ENCODE data around the gene CD79A.

The CD79A gene

DNA sequence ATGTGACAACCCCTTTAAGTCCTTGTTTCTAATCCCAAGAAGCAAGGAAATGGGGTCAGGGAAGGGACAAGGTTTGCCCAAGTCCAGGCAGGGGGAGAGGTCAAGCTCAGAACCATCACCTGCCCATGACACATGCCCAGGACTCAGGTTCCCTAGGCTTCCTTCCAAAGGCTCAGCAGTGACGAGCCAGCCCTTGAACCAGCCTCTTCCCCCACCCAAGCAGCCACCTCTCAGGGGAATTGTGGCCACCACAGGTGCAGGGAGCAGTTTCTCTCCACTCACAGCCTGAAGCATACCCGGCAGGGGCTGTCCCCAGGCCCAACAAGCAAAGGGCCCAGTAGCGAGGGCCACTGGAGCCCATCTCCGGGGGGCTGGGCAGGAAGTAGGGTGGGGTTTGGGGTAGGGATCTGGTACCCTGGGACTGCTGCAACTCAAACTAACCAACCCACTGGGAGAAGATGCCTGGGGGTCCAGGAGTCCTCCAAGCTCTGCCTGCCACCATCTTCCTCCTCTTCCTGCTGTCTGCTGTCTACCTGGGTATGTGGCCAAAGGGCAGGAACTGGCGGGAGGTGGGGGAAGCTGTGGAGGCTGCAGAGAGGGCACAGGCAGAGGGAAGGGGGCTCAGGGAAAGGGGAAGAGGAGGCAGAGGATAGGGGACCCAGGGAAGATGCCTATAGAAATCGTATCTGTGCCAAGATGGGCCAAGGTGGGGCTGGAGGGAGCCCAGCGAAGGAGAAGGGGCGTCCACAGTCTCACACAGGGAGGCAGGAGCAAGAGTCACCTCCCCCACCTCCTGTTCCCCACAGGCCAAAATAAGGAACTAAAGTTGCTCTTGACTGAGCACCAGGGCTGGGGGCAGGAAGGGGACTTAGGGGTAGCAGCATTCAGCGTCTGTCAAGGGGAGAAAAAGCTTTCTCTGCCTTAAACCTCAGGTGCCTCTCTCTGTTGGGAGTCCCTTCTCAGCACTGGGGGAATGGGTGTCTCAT, at the start of gene CD79A:
TSS of gene CD79A (plus strand) at position 433 of the 986 bp plus-strand sequence. CDS start at position 459, 26 bp downstream.
- Mint-ChIP-seq H3K27me3 (no peaks in the 10 kb centered on the region), H3K27ac (ENCODE audit: low read depth) (peak within 1 kb of the TSS; percentile 95), H3K4me1 (peaks cover 51% of the 10 kb centered on the region), H3K9me3 (no peaks in the 10 kb centered on the region), H3K4me3 (peak within 1 kb of the TSS; percentile 48), H3K36me3 (ENCODE audit: insufficient read depth) (peaks cover 12% of the 10 kb centered on the region)
- ATAC-seq (replicated peaks; ENCODE audit: extremely low read depth, poor library complexity, severe bottlenecking) (no peak), DNase-seq (ENCODE audit: low spot score in 2 of 2) (no peak)

GRCh38 chr19:41837981-41838708, 38.9 kb upstream of the CD79A start:
- ATAC-seq (replicated peaks; ENCODE audit: extremely low read depth, poor library complexity, severe bottlenecking) (no peak), DNase-seq (ENCODE audit: low spot score in 2 of 2) (no peak)
- H3K36me3 Mint-ChIP-seq (ENCODE audit: insufficient read depth): no peaks in the 10 kb centered on the region
- H3K27me3 Mint-ChIP-seq: peaks cover 56% of the 10 kb centered on the region
- H3K4me3 Mint-ChIP-seq: no peak overlapping the region
- H3K27ac Mint-ChIP-seq (ENCODE audit: low read depth): no peak overlapping the region
- H3K4me1 Mint-ChIP-seq: no peaks in the 10 kb centered on the region
- H3K9me3 Mint-ChIP-seq: no peaks in the 10 kb centered on the region

GRCh38 chr19:41839211-41839610, 37.9 kb upstream of the CD79A start:
- ATAC-seq (replicated peaks; ENCODE audit: extremely low read depth, poor library complexity, severe bottlenecking) (no peak), DNase-seq (ENCODE audit: low spot score in 2 of 2) (no peak)
- Mint-ChIP-seq H3K27ac (ENCODE audit: low read depth) (no peak overlapping the region), H3K4me3 (no peak overlapping the region), H3K36me3 (ENCODE audit: insufficient read depth) (peaks cover 1% of the 10 kb centered on the region), H3K4me1 (no peaks in the 10 kb centered on the region), H3K9me3 (no peaks in the 10 kb centered on the region), H3K27me3 (peaks cover 64% of the 10 kb centered on the region)

DNA sequence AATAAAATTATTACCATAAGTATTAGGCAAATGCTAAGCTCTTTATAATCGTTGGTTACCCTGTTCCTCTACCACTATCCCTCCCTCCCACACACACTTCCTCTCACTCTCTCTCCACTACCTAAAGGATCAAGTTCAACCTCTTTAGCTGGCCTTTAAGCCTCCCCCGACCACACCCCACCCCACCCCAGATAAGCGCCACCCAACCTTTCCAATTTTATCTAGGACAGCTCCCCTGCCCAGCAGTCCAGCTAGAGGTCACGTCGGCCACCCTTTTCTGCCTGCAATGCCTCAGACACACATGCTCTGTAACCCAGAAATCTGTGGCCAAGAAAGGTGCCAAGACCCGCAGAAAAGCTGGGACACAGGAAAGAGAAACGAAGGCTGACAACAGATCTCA, 33.7 kb upstream of the CD79A start:
- H3K4me1 Mint-ChIP-seq: no peaks in the 10 kb centered on the region
- H3K9me3 Mint-ChIP-seq: no peaks in the 10 kb centered on the region
- peaks cover 2% of the 10 kb centered on the region for H3K36me3 Mint-ChIP-seq (ENCODE audit: insufficient read depth)
- H3K4me3 Mint-ChIP-seq: no peak overlapping the region
- no peak overlapping the region for H3K27ac Mint-ChIP-seq (ENCODE audit: low read depth)
- DNase-seq (ENCODE audit: low spot score in 2 of 2) (no peak), ATAC-seq (replicated peaks; ENCODE audit: extremely low read depth, poor library complexity, severe bottlenecking) (no peak)
- H3K27me3 Mint-ChIP-seq: peaks cover 39% of the 10 kb centered on the region

DNA sequence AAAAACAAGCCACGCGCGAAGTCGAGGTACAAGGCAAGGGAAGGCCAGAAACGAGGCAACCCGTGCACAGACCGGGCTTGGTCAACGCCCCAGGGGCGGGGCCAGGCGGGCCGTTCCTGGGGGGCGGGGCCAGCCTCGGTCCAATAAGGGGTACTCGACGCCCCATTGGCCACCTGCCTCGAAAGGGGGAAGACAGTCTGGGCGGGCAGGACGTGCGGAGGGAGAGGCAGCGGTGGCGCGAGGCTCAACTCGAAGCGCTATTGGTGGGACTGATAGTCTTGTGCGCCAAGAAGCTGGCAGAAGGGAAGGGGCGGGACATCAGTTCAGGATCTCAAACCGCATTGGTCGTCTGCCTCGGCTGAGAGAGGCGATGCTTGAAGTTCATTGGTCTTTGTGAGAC, 32.5 kb upstream of the CD79A start, which contains the start of gene LYPD4:
TSS of gene LYPD4 (minus strand) at position 83 of the 400 bp plus-strand sequence. CDS start 5,398 bp downstream, outside the sequence.
- H3K36me3 Mint-ChIP-seq (ENCODE audit: insufficient read depth): peaks cover 2% of the 10 kb centered on the region
- peaks cover 27% of the 10 kb centered on the region for H3K27me3 Mint-ChIP-seq
- no peaks in the 10 kb centered on the region for H3K4me1 Mint-ChIP-seq
- ATAC-seq (replicated peaks; ENCODE audit: extremely low read depth, poor library complexity, severe bottlenecking): no peak
- no peak for DNase-seq (ENCODE audit: low spot score in 2 of 2)
- no peaks in the 10 kb centered on the region for H3K9me3 Mint-ChIP-seq
- no peak within 1 kb of the TSS for H3K4me3 Mint-ChIP-seq
- H3K27ac Mint-ChIP-seq (ENCODE audit: low read depth): no peak within 1 kb of the TSS

DNA sequence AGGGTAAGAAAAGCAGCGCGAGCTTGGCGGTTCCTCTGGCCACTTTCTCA, 32.3 kb upstream of the CD79A start, which contains the start of gene DMRTC2:
TSS of gene DMRTC2 (plus strand) at position 42 of the 50 bp plus-strand sequence. CDS start 2,387 bp downstream, outside the sequence.
- H3K4me3 Mint-ChIP-seq: no peak within 1 kb of the TSS
- no peaks in the 10 kb centered on the region for H3K9me3 Mint-ChIP-seq
- H3K27me3 Mint-ChIP-seq: peaks cover 25% of the 10 kb centered on the region
- peaks cover 2% of the 10 kb centered on the region for H3K36me3 Mint-ChIP-seq (ENCODE audit: insufficient read depth)
- no peaks in the 10 kb centered on the region for H3K4me1 Mint-ChIP-seq
- no peak within 1 kb of the TSS for H3K27ac Mint-ChIP-seq (ENCODE audit: low read depth)
- no peak for DNase-seq (ENCODE audit: low spot score in 2 of 2)
- ATAC-seq (replicated peaks; ENCODE audit: extremely low read depth, poor library complexity, severe bottlenecking): no peak

DNA sequence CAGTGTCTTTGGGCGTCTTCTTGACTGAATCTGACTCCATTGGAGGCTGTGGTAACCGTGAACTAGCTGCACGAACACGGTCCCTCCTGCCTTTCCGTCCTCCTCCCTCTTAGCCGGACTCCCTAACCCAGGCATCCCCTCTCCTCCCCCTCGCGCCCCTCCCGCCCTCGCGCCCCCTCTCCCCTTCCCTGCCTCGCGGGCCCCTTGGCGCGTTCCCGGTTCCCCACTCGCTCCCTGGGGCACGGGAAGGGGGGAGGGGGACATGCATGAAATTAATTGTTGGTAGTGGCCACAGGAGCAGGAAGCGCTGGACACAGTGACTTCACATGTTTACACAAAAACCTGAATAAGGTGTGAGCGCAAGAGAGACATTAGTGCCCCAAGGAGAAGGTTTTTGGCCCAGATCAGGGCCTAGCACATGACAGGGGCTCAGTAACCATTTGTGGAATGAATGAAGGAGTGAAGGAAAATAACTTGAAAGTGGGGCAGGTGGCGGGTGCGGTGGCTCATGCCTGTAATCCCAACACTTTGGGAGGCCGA, 32.0 kb upstream of the CD79A start:
- peaks cover 22% of the 10 kb centered on the region for H3K27me3 Mint-ChIP-seq
- H3K4me1 Mint-ChIP-seq: no peaks in the 10 kb centered on the region
- H3K9me3 Mint-ChIP-seq: no peaks in the 10 kb centered on the region

GRCh38 chr19:41847351-41848105, 29.6 kb upstream of the CD79A start:
- H3K4me3 Mint-ChIP-seq: no peak overlapping the region
- H3K27ac Mint-ChIP-seq (ENCODE audit: low read depth): no peak overlapping the region
- no peaks in the 10 kb centered on the region for H3K4me1 Mint-ChIP-seq
- no peaks in the 10 kb centered on the region for H3K9me3 Mint-ChIP-seq
- DNase-seq (ENCODE audit: low spot score in 2 of 2) (no peak), ATAC-seq (replicated peaks; ENCODE audit: extremely low read depth, poor library complexity, severe bottlenecking) (no peak)
- peaks cover 37% of the 10 kb centered on the region for H3K27me3 Mint-ChIP-seq
- peaks cover 2% of the 10 kb centered on the region for H3K36me3 Mint-ChIP-seq (ENCODE audit: insufficient read depth)

More for the DNA sequence above, 32.0 kb upstream of the CD79A start:
- DNase-seq (ENCODE audit: low spot score in 2 of 2): no peak
- H3K36me3 Mint-ChIP-seq (ENCODE audit: insufficient read depth): peaks cover 2% of the 10 kb centered on the region
- no peak overlapping the region for H3K4me3 Mint-ChIP-seq
- no peak overlapping the region for H3K27ac Mint-ChIP-seq (ENCODE audit: low read depth)
- ATAC-seq (replicated peaks; ENCODE audit: extremely low read depth, poor library complexity, severe bottlenecking): no peak

DNA sequence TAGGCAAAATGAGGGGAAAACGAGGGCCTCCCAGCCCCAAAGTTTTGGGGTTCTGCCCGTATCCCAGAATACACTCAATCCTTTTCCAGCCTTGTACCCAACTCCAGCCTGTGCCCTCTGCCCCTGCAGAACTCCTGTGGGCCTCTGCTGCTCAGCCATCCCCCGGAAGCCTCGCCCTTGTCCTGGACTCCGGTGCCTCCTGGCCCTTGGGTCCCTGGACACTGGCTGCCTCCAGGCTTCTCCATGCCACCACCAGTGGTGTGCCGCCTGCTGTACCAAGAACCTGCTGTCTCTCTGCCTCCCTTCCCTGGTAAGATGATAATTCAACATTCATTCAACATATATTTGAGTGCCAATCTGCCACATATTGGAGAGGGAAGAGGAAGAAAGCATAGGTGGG, 28.4 kb upstream of the CD79A start:
- peaks cover 2% of the 10 kb centered on the region for H3K36me3 Mint-ChIP-seq (ENCODE audit: insufficient read depth)
- peaks cover 32% of the 10 kb centered on the region for H3K27me3 Mint-ChIP-seq
- ATAC-seq (replicated peaks; ENCODE audit: extremely low read depth, poor library complexity, severe bottlenecking) (no peak), DNase-seq (ENCODE audit: low spot score in 2 of 2) (no peak)
- H3K4me1 Mint-ChIP-seq: no peaks in the 10 kb centered on the region
- no peak overlapping the region for H3K4me3 Mint-ChIP-seq
- no peaks in the 10 kb centered on the region for H3K9me3 Mint-ChIP-seq
- H3K27ac Mint-ChIP-seq (ENCODE audit: low read depth): no peak overlapping the region

- Mint-ChIP-seq H3K27me3 (peaks cover 28% of the 10 kb centered on the region), H3K36me3 (ENCODE audit: insufficient read depth) (peaks cover 2% of the 10 kb centered on the region)
Observed at GRCh38 chr19:41849067-41849466, 28.0 kb upstream of the CD79A start.

GRCh38 chr19:41850381-41850780, 26.7 kb upstream of the CD79A start:
- H3K4me1 Mint-ChIP-seq: no peaks in the 10 kb centered on the region
- no peaks in the 10 kb centered on the region for H3K9me3 Mint-ChIP-seq
- DNase-seq (ENCODE audit: low spot score in 2 of 2): no peak
- no peak overlapping the region for H3K27ac Mint-ChIP-seq (ENCODE audit: low read depth)
- peaks cover 30% of the 10 kb centered on the region for H3K27me3 Mint-ChIP-seq
- ATAC-seq (replicated peaks; ENCODE audit: extremely low read depth, poor library complexity, severe bottlenecking): no peak
- no peak overlapping the region for H3K4me3 Mint-ChIP-seq
- no peaks in the 10 kb centered on the region for H3K36me3 Mint-ChIP-seq (ENCODE audit: insufficient read depth)

More at GRCh38 chr19:41849067-41849466, 28.0 kb upstream of the CD79A start:
- Mint-ChIP-seq H3K9me3 (no peaks in the 10 kb centered on the region), H3K4me3 (no peak overlapping the region), H3K4me1 (no peaks in the 10 kb centered on the region), H3K27ac (ENCODE audit: low read depth) (no peak overlapping the region)
- DNase-seq (ENCODE audit: low spot score in 2 of 2) (no peak), ATAC-seq (replicated peaks; ENCODE audit: extremely low read depth, poor library complexity, severe bottlenecking) (no peak)

DNA sequence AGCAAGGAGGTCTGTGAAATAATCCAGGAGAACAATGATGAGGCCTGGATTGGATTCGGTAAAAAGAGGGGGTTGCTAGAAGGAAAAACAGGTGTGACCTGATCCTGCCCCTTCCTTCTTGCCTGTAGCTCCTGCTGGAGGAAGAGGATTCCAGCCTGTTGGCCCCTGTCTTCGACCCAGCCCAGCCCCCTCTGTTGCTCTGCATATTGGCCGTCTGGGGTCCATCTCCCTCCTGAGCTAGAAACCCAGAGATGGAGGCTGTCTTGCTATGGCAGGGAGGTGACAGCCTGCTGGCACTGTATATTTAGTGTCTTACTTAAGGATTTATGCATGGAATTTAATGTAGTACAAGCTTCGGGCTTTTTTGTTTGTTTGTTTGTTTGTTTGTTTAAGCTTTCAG, 25.6 kb upstream of the CD79A start:
- no peak overlapping the region for H3K4me3 Mint-ChIP-seq
- H3K4me1 Mint-ChIP-seq: no peaks in the 10 kb centered on the region
- ATAC-seq (replicated peaks; ENCODE audit: extremely low read depth, poor library complexity, severe bottlenecking) (no peak), DNase-seq (ENCODE audit: low spot score in 2 of 2) (no peak)
- no peaks in the 10 kb centered on the region for H3K9me3 Mint-ChIP-seq
- peaks cover 25% of the 10 kb centered on the region for H3K27me3 Mint-ChIP-seq
- H3K27ac Mint-ChIP-seq (ENCODE audit: low read depth): no peak overlapping the region
- peaks cover 1% of the 10 kb centered on the region for H3K36me3 Mint-ChIP-seq (ENCODE audit: insufficient read depth)
